ENCODE data around the gene LPIN1. TPM values are rescaled to one million over a fixed set of nuclear protein-coding genes. Genes with fewer than 3 reads are reported as not detected.

Gene LPIN1
- total and polyA plus RNA-seq, 10 donors = 12.3 to 55.7 (median 34.8) TPM

DNA sequence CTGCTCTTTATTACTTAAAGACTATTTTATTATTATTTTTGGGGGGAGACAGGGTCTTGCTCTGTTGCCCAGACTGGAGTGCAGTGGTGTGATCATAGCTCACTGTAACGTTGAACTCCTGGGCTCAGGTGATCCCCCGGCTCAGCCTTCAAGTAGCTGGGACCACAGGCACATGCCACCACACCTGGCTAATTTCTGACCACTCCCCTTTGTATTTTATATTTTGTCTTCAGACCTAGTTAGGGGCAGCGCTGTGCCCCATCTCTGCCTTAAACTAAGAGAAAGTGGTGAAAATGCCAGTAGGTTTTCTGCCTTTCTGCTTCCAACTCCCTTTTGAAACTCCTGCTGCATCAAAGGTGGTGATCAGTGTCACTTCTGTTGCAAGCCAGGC, 82.5 kb downstream of the LPIN1 start:
- Histone ChIP-seq H3K9me3 (peaks cover 0 to under 1% (median 0%) of the 10 kb centered on the region in 8 donors), H3K27me3 (replicated peaks in 1 of 7) (no peaks in the 10 kb centered on the region), H3K27ac (peak overlapping the region; percentile 55 to 84 (median 78)), H3K4me1 (peaks cover 29 to 70% (median 44%) of the 10 kb centered on the region in 6 donors), H3K36me3 (peaks cover 0 to 41% (median 22%) of the 10 kb centered on the region in 6 donors), H3K4me3 (no peak overlapping the region)
- intact Hi-C loops (cut with DNase I; ENCODE audit: low total_unique reads) = loop anchor here (5.0 kb wide), 1 partner anchor 888 kb away; the partner anchor contains the start of gene TRIB2
- no peak for DNase-seq
- WGBS, 5 donors = 69 to 83% (median 70%) methylated on average over 3 of the region's 3 CpGs
- TF ChIP-seq POLR2A (IDR thresholded peaks at IDR 0.05) (no peak), POLR2AphosphoS5 (IDR thresholded peaks at IDR 0.05) (no peak)
- TF ChIP-seq, protein P1, sequence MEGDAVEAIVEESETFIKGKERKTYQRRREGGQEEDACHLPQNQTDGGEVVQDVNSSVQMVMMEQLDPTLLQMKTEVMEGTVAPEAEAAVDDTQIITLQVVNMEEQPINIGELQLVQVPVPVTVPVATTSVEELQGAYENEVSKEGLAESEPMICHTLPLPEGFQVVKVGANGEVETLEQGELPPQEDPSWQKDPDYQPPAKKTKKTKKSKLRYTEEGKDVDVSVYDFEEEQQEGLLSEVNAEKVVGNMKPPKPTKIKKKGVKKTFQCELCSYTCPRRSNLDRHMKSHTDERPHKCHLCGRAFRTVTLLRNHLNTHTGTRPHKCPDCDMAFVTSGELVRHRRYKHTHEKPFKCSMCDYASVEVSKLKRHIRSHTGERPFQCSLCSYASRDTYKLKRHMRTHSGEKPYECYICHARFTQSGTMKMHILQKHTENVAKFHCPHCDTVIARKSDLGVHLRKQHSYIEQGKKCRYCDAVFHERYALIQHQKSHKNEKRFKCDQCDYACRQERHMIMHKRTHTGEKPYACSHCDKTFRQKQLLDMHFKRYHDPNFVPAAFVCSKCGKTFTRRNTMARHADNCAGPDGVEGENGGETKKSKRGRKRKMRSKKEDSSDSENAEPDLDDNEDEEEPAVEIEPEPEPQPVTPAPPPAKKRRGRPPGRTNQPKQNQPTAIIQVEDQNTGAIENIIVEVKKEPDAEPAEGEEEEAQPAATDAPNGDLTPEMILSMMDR (IDR thresholded peaks at IDR 0.05 in 8 of 11, conservative IDR thresholded peaks at IDR 0.05 in 3 of 11) = no peak

DNA sequence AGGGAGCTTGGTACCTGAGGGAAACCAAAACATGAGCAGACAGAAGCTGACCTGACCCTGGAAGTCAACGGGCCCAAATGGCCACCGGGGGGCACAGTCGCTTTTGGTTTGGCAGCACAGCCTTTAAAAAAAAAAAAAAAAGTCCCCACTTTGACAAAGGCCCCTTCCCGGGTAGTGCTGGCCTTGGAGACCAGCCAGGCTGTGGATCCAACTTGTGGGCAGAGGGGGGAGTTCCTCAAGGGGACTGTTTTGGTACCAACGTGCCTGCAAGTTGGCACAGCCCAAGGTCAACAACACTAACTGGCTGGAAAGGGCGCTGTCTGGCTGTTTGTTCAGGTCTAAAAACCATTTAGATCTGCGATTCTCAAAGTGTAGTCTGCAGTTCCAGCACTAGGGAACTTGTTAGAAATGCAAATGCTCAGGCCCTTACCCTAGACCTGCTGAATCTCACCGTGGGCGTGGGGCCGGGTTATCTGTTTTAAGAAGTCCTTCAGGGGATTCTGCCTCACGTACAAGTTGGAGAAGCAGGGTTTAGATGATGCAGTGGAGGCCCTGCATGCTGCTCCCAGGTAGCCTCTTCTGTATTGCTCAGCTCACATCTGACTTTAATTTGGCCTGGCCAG, 83.0 kb downstream of the LPIN1 start:
- 7 to 17% (median 9%) methylated on average over 10 to 11 of the region's 11 CpGs for WGBS, 5 donors
- H3K4me3 ChIP-seq = peak overlapping the region in 6 of 8 donors; percentile 7 to 55 (median 20)

DNA sequence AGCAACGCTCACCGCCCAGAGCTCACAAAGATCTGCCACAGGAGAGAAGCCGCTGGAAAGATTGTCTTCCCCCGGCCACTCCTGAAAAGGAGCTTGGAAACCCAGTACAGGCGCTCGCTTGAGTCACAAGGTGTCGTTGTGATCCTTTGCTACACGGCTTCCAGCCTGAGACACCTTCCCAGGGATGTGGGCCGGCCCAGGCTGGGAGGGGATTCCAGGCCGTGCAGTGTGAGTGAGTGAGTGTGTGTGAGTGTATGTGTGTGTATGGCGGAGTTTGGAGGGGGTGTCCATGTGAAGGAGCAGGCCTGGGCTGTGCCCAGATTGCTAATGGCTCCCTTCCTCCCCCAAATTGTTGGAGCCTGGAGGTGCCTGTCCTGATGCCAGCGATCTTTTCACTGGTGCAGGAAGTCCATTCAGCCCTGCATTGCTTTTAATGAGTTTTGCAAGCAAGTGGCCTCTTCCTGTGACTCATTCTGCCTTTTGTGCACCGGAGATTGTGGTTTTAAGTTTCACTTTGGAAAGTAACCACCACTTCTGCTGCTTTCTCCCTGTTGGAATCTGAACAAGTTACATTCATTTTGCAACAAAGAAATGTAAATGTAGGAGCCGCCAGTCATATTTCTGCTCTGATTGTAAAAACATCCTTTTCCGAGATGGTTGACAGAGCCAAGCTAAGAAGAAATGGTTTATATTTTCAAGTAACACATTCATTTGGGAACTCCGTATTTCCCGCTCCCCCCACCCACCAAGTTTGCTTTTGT, 83.7 kb downstream of the LPIN1 start:
- H3K36me3 ChIP-seq = peaks cover 0 to 29% (median 10%) of the 10 kb centered on the region in 6 donors
- WGBS, 5 donors = 5 to 7% (median 6%) methylated on average over 12 to 17 of the region's 17 CpGs

More for the DNA sequence above, 83.0 kb downstream of the LPIN1 start:
- intact Hi-C loops (cut with DNase I; ENCODE audit: low total_unique reads) = loop anchor here (5.0 kb wide), 1 partner anchor 888 kb away; the partner anchor contains the start of gene TRIB2
- Histone ChIP-seq H3K9me3 (peaks cover 0 to 6% (median 4%) of the 10 kb centered on the region in 8 donors), H3K27ac (peak overlapping the region; percentile 55 to 84 (median 78)), H3K36me3 (peaks cover 0 to 36% (median 17%) of the 10 kb centered on the region in 6 donors), H3K4me1 (peaks cover 29 to 73% (median 46%) of the 10 kb centered on the region in 6 donors), H3K27me3 (replicated peaks in 1 of 7) (no peaks in the 10 kb centered on the region)
- TF ChIP-seq POLR2A (IDR thresholded peaks at IDR 0.05) (no peak), POLR2AphosphoS5 (IDR thresholded peaks at IDR 0.05) (peak in 2 of 3 donors; percentile 48 to 56)
- TF ChIP-seq, protein P1 (IDR thresholded peaks at IDR 0.05 in 8 of 11, conservative IDR thresholded peaks at IDR 0.05 in 3 of 11) = peak in 10 of 11 experiments; percentile 40 to 78 (median 68)
- DNase-seq = peak; percentile 93

More for the DNA sequence above, 83.7 kb downstream of the LPIN1 start:
- Histone ChIP-seq H3K4me1 (peaks cover 29 to 73% (median 46%) of the 10 kb centered on the region in 6 donors), H3K27ac (peak overlapping the region; percentile 59 to 84 (median 78)), H3K4me3 (peak overlapping the region; percentile 0 to 55 (median 16)), H3K9me3 (peaks cover 0 to 13% (median 9%) of the 10 kb centered on the region in 8 donors), H3K27me3 (replicated peaks in 1 of 7) (no peaks in the 10 kb centered on the region)
- intact Hi-C loops (cut with DNase I; ENCODE audit: low total_unique reads) = loop anchor here (2.0 to 5.0 kb wide), 2 partner anchors 887 to 1177 kb away; partner anchors contain the start of gene TRIB2
- TF ChIP-seq POLR2AphosphoS5 (IDR thresholded peaks at IDR 0.05) = peak; percentile 52 to 84 (median 68)
- TF ChIP-seq POLR2A (IDR thresholded peaks at IDR 0.05) = no peak
- TF ChIP-seq, protein P1 (IDR thresholded peaks at IDR 0.05 in 8 of 11, conservative IDR thresholded peaks at IDR 0.05 in 3 of 11) = no peak
- peak; percentile 86 for DNase-seq
